ENCODE measurements around the gene ZC3H4.
"Not testable (repeated sequence)": the region's sequence is repeated elsewhere in the genome, so short reads cannot be mapped to it uniquely, and the experiment has no call there.

ZC3H4 gene

GRCh38 chr19:47107202-47107952, 6.2 kb downstream of the ZC3H4 start:
- no peak for DNase-seq

- DNase-seq, result no peak
These were observed 6.8 kb downstream of the ZC3H4 start for GRCh38 chr19:47106821-47107201.

GRCh38 chr19:47105874-47106273, 7.7 kb downstream of the ZC3H4 start:
- DNase-seq, result no peak

GRCh38 chr19:47104680-47105079, 8.9 kb downstream of the ZC3H4 start:
- DNase-seq, result no peak

GRCh38 chr19:47102346-47103060, 11.1 kb downstream of the ZC3H4 start:
- DNase-seq, result no peak

- DNase-seq, result not testable (repeated sequence)
These were observed 12.5 kb downstream of the ZC3H4 start for GRCh38 chr19:47101116-47101515.

GRCh38 chr19:47100290-47100689, 13.3 kb downstream of the ZC3H4 start:
- DNase-seq, result no peak

GRCh38 chr19:47099576-47100050, 14.0 kb downstream of the ZC3H4 start:
- DNase-seq, result no peak

GRCh38 chr19:47098608-47099007, 15.0 kb downstream of the ZC3H4 start:
- no peak for DNase-seq

GRCh38 chr19:47097396-47098201, 16.0 kb downstream of the ZC3H4 start:
- DNase-seq, result no peak

GRCh38 chr19:47096721-47097120, 16.9 kb downstream of the ZC3H4 start:
- DNase-seq, result no peak

GRCh38 chr19:47096100-47096704, 17.4 kb downstream of the ZC3H4 start:
- DNase-seq, result no peak

- DNase-seq, result no peak
These were observed 18.0 kb downstream of the ZC3H4 start for GRCh38 chr19:47095476-47096099.

- no peak for DNase-seq
These were observed 18.8 kb downstream of the ZC3H4 start for GRCh38 chr19:47094557-47095475.

- no peak for DNase-seq
These were observed 19.7 kb downstream of the ZC3H4 start for GRCh38 chr19:47093841-47094240.

- no peak for DNase-seq
These were observed 20.3 kb downstream of the ZC3H4 start for GRCh38 chr19:47093254-47093653.

- DNase-seq, result no peak
These were observed 23.7 kb downstream of the ZC3H4 start for GRCh38 chr19:47089767-47090350.

GRCh38 chr19:47086280-47086679, 27.3 kb downstream of the ZC3H4 start:
- no peak for DNase-seq

- DNase-seq, result no peak
These were observed 28.6 kb downstream of the ZC3H4 start for GRCh38 chr19:47084879-47085439.

- DNase-seq, result no peak
These were observed 31.1 kb downstream of the ZC3H4 start for GRCh38 chr19:47082493-47082892.

GRCh38 chr19:47081095-47081494, 32.5 kb downstream of the ZC3H4 start:
- DNase-seq, result no peak

Data from activated CD4-positive, alpha-beta T cell treated with anti-CD3 and anti-CD28 coated beads for 1 hour (primary cell).